ENCODE results near the gene TRIM24.

TRIM24 gene

DNA sequence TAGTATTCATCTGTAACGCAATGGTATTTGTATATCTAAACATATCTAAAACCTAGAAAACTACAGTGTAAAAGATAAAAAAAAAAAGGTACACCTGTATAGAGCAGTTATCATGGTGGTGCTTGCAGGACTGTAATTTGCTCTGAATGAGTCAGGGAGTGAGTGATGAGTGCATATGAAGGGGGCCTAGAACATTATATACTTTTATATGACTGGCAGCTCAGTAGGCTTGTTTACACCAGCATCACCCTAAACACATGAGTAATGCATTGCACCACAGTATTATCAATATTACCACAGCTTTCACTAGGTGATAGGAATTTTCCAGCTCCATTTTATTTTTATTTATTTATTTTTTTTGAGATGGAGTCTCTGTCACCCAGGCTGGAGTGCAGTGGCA is 40.8 kb downstream of the TRIM24 start:
- no peaks in the 10 kb centered on the region for H3K27me3 ChIP-seq
- no peaks in the 10 kb centered on the region for H3K9me3 ChIP-seq
- no peak overlapping the region for H3K4me3 ChIP-seq (ENCODE audit: low read depth, low read length)
- H3K36me3 ChIP-seq = peaks cover 14% of the 10 kb centered on the region
- H3K4me1 ChIP-seq = no peaks in the 10 kb centered on the region
- TF ChIP-seq, protein P1, sequence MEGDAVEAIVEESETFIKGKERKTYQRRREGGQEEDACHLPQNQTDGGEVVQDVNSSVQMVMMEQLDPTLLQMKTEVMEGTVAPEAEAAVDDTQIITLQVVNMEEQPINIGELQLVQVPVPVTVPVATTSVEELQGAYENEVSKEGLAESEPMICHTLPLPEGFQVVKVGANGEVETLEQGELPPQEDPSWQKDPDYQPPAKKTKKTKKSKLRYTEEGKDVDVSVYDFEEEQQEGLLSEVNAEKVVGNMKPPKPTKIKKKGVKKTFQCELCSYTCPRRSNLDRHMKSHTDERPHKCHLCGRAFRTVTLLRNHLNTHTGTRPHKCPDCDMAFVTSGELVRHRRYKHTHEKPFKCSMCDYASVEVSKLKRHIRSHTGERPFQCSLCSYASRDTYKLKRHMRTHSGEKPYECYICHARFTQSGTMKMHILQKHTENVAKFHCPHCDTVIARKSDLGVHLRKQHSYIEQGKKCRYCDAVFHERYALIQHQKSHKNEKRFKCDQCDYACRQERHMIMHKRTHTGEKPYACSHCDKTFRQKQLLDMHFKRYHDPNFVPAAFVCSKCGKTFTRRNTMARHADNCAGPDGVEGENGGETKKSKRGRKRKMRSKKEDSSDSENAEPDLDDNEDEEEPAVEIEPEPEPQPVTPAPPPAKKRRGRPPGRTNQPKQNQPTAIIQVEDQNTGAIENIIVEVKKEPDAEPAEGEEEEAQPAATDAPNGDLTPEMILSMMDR (IDR thresholded peaks at IDR 0.05; ENCODE audit: low read depth, low read length) = no peak
- DNase-seq = no peak

- no peak overlapping the region for H3K4me3 ChIP-seq (ENCODE audit: low read depth, low read length)
- TF ChIP-seq, protein P1 (IDR thresholded peaks at IDR 0.05; ENCODE audit: low read depth, low read length) = no peak
- peaks cover 26% of the 10 kb centered on the region for H3K36me3 ChIP-seq
- H3K9me3 ChIP-seq = no peaks in the 10 kb centered on the region
- DNase-seq = no peak
- no peaks in the 10 kb centered on the region for H3K27me3 ChIP-seq
- H3K4me1 ChIP-seq = no peaks in the 10 kb centered on the region
Observed at GRCh38 chr7:138502023-138502767, 42.1 kb downstream of the TRIM24 start.

- no peaks in the 10 kb centered on the region for H3K9me3 ChIP-seq
- TF ChIP-seq, protein P1 (IDR thresholded peaks at IDR 0.05; ENCODE audit: low read depth, low read length) = no peak
- H3K27me3 ChIP-seq = no peaks in the 10 kb centered on the region
- no peak for DNase-seq
- H3K4me1 ChIP-seq = no peaks in the 10 kb centered on the region
- peaks cover 44% of the 10 kb centered on the region for H3K36me3 ChIP-seq
- H3K4me3 ChIP-seq (ENCODE audit: low read depth, low read length) = no peak overlapping the region
Observed at GRCh38 chr7:138505361-138505873, 45.4 kb downstream of the TRIM24 start.

GRCh38 chr7:138506764-138507163 is 46.7 kb downstream of the TRIM24 start:
- Histone ChIP-seq H3K36me3 (peaks cover 57% of the 10 kb centered on the region), H3K4me1 (no peaks in the 10 kb centered on the region), H3K4me3 (ENCODE audit: low read depth, low read length) (no peak overlapping the region), H3K27me3 (no peaks in the 10 kb centered on the region), H3K9me3 (no peaks in the 10 kb centered on the region)
- TF ChIP-seq, protein P1 (IDR thresholded peaks at IDR 0.05; ENCODE audit: low read depth, low read length) = no peak
- no peak for DNase-seq

- Histone ChIP-seq H3K4me3 (ENCODE audit: low read depth, low read length) (no peak overlapping the region), H3K4me1 (no peaks in the 10 kb centered on the region), H3K36me3 (peaks cover 71% of the 10 kb centered on the region), H3K9me3 (no peaks in the 10 kb centered on the region), H3K27me3 (no peaks in the 10 kb centered on the region)
- no peak for DNase-seq
- TF ChIP-seq, protein P1 (IDR thresholded peaks at IDR 0.05; ENCODE audit: low read depth, low read length) = no peak
Observed at GRCh38 chr7:138510003-138510402, 49.9 kb downstream of the TRIM24 start.

Measured in BE2C (cell line).